Neuronal stem cell (in vitro differentiated cells): ENCODE data around the gene IFT122.

Experiments used
- DNase-seq: peaks from one replicate; pipeline ENCODE4 v3.0.0-alpha.2; 2013; ENCODE audit warnings: low spot score
- H2AFZ ChIP-seq: one replicate; pipeline ENCODE4 v1.6.1; 2013; ENCODE audit warnings: mild to moderate bottlenecking, low read length, inconsistent platforms
- H2AK5ac ChIP-seq: 2 replicates; pipeline ENCODE4 v1.6.1; 2013; ENCODE audit warnings: low read depth, mild to moderate bottlenecking, inconsistent platforms, low read length, moderate library complexity, mixed read lengths
- H2BK120ac ChIP-seq: 2 replicates; pipeline ENCODE4 v1.6.1; 2013; ENCODE audit warnings: low read depth, mild to moderate bottlenecking, inconsistent platforms, low read length, moderate library complexity, mixed read lengths
- H2BK12ac ChIP-seq: one replicate; pipeline ENCODE4 v1.6.1; 2013; ENCODE audit warnings: low read length, inconsistent platforms
- H2BK15ac ChIP-seq: 2 replicates; pipeline ENCODE4 v1.6.1; 2013; ENCODE audit warnings: mild to moderate bottlenecking, low read length, inconsistent platforms, mixed read lengths
- H2BK5ac ChIP-seq: one replicate; pipeline ENCODE4 v1.6.1; 2013; ENCODE audit warnings: inconsistent platforms, mild to moderate bottlenecking, low read length, moderate library complexity
- H3K14ac ChIP-seq: one replicate; pipeline ENCODE4 v1.6.1; 2013; ENCODE audit warnings: low read length, inconsistent platforms
- H3K18ac ChIP-seq: 2 replicates; pipeline ENCODE4 v1.6.1; 2013; ENCODE audit warnings: low read length, inconsistent platforms
- H3K23ac ChIP-seq: 2 replicates; pipeline ENCODE4 v1.6.1; 2013; ENCODE audit warnings: low read depth, mild to moderate bottlenecking, mixed read lengths, low read length, inconsistent platforms; ENCODE audit not compliant: poor library complexity
- H3K27ac ChIP-seq: replicated peaks from 3 replicates; pipeline ENCODE4 v1.5.1; 2013; ENCODE audit warnings: low read length, inconsistent platforms
- H3K27me3 ChIP-seq, 3 experiments: 2 replicates each; pipeline ENCODE4 v1.6.1; 2013; ENCODE audit warnings: low read length in 3 of 3, mild to moderate bottlenecking in 2 of 3, inconsistent platforms in 1 of 3, low read depth in 1 of 3, mixed read lengths in 1 of 3, moderate library complexity in 1 of 3; ENCODE audit not compliant: control insufficient read depth in 3 of 3, insufficient read depth in 3 of 3
- H3K36me3 ChIP-seq, 2 donors: replicated peaks in 1 of 2; 2 replicates each; pipeline ENCODE4 v1.6.1; 2013; ENCODE audit warnings: low read length in 2 of 2; ENCODE audit not compliant: control insufficient read depth in 2 of 2, insufficient read depth in 2 of 2
- H3K4ac ChIP-seq: 2 replicates; pipeline ENCODE4 v1.6.1; 2013; ENCODE audit warnings: inconsistent platforms, mild to moderate bottlenecking, low read length, moderate library complexity
- H3K4me1 ChIP-seq, 2 donors: 1 replicate in 1 of 2; 2 replicates in 1 of 2; pipeline ENCODE4 v1.6.1; 2013; ENCODE audit warnings: low read length in 2 of 2, low read depth in 1 of 2; ENCODE audit not compliant: control insufficient read depth in 2 of 2, insufficient read depth in 1 of 2
- H3K4me2 ChIP-seq: one replicate; pipeline ENCODE4 v1.6.1; 2013; ENCODE audit warnings: mild to moderate bottlenecking, low read length, inconsistent platforms; ENCODE audit not compliant: insufficient read depth, poor library complexity, severe bottlenecking
- H3K4me3 ChIP-seq, 2 donors: 2 replicates each; pipeline ENCODE4 v1.5.1; 2013; ENCODE audit warnings: low read length in 2 of 2, mild to moderate bottlenecking in 2 of 2, inconsistent platforms in 1 of 2, moderate library complexity in 1 of 2
- H3K79me1 ChIP-seq: one replicate; pipeline ENCODE4 v1.6.1; 2013; ENCODE audit warnings: low read depth, mild to moderate bottlenecking, inconsistent platforms, low read length, moderate library complexity
- H3K9ac ChIP-seq: one replicate; pipeline ENCODE4 v1.6.1; 2013; ENCODE audit warnings: mild to moderate bottlenecking, low read depth, low read length, inconsistent platforms; ENCODE audit not compliant: poor library complexity
- H3K9me3 ChIP-seq, 2 donors: replicated peaks in 1 of 2; 2 replicates each; pipeline versions ENCODE3 to v1.6.1; 2013; ENCODE audit warnings: low read length in 2 of 2, mild to moderate bottlenecking in 2 of 2, inconsistent platforms in 1 of 2, low read depth in 1 of 2, mixed read lengths in 1 of 2, moderate library complexity in 1 of 2; ENCODE audit not compliant: control insufficient read depth in 2 of 2, insufficient read depth in 1 of 2
- H4K8ac ChIP-seq: one replicate; pipeline ENCODE4 v1.6.1; 2013; ENCODE audit warnings: low read depth, mild to moderate bottlenecking, inconsistent platforms, low read length, moderate library complexity
- H4K91ac ChIP-seq: one replicate; pipeline ENCODE4 v1.6.1; 2013; ENCODE audit warnings: low read length, low read depth, mild to moderate bottlenecking, inconsistent platforms; ENCODE audit not compliant: poor library complexity
- WGBS, 2 donors: extraction: QIAGEN DNeasy Blood & Tissue Kit; methylation state at CpG; one replicate each; pipeline ENCODE4 v1.1.7; 2013; ENCODE audit warnings: missing lambda C conversion rate in 2 of 2, mixed read lengths in 1 of 2; ENCODE audit not compliant: insufficient read length in 2 of 2, insufficient replicate concordance in 1 of 2; ENCODE audit errors: extremely low coverage in 2 of 2; 5-methylcytosine and 5-hydroxymethylcytosine counted together

The IFT122 gene

DNA sequence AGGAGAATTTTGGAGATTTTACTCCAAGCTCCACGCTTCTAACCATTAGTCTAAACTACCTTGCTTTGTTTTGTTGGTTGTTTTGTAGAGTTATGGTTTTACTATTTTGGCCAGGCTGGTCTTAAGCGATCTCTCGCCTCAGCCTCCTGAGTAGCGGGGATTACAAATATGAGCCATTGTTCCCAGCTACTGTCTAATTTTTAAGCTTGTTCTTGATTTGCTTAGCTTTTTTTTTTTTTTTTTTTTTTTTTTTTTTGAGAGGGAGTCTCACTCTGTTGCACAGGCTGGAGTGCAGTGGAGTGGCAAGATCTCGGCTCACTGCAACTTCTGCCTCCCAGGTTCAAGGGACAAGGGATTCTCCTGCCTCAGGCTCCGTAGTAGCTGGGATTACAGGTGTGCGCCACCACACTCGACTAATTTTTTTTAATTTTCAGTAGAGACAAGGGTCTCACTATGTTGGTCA lies 40.1 kb upstream of the IFT122 start:
- Histone ChIP-seq H4K8ac (no peak overlapping the region), H2BK12ac (no peak overlapping the region), H3K4me3 (peak overlapping the region in 1 of 2 donors; percentile 97), H3K9ac (no peak overlapping the region), H3K27ac (no peak overlapping the region), H2AFZ (peak overlapping the region; percentile 91), H3K4ac (no peak overlapping the region), H3K18ac (no peak overlapping the region), H2AK5ac (no peak overlapping the region), H3K36me3 (peaks cover 4 to 22% of the 10 kb centered on the region in 2 donors), H2BK5ac (no peak overlapping the region), H3K4me2 (no peak overlapping the region), H3K4me1 (peaks cover 3 to 5% of the 10 kb centered on the region in 2 donors), H2BK120ac (no peak overlapping the region), H3K79me1 (peaks cover 8% of the 10 kb centered on the region), H3K9me3 (no peaks in the 10 kb centered on the region), H3K14ac (no peak overlapping the region), H2BK15ac (no peak overlapping the region), H3K23ac (no peak overlapping the region), H4K91ac (no peak overlapping the region), H3K27me3 (peaks cover 0 to 5% (median 0%) of the 10 kb centered on the region in 3 experiments)
- no CpG with 5 or more reads among the region's 8 CpGs for WGBS, 2 donors
- DNase-seq, result no peak

DNA sequence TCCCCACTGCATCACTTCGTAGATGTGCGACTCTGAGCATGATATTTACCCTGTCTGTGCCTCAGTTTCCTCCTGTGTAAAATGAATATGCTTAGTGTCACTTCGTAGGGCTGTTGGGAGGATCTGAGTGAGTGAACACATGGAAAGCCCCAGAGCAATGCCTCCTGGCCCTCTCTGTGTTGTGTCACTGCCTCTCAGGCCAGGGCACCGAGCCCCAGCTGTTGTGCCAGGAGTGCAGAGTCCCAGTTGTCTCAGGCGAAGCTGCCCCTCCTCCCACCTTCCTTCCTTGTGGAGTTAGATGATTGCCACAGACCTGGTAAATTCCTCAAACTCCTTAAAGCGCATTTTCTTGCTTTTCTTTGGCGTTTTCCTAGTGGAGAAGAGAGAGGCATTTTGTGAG lies 37.8 kb upstream of the IFT122 start:
- no CpG with 5 or more reads among the region's 7 CpGs for WGBS, 2 donors
- H2BK15ac ChIP-seq, result no peak overlapping the region
- DNase-seq, result no peak
- no peak overlapping the region for H3K27ac ChIP-seq
- H2AK5ac ChIP-seq, result no peak overlapping the region
- H3K18ac ChIP-seq, result no peak overlapping the region
- no peak overlapping the region for H3K14ac ChIP-seq
- H3K79me1 ChIP-seq, result peaks cover 4% of the 10 kb centered on the region
- H4K91ac ChIP-seq, result no peak overlapping the region
- no peak overlapping the region for H3K23ac ChIP-seq
- H3K4me1 ChIP-seq, result peaks cover 3 to 5% of the 10 kb centered on the region in 2 donors
- H3K4ac ChIP-seq, result no peak overlapping the region
- peaks cover 0 to 5% of the 10 kb centered on the region in 2 donors for H3K36me3 ChIP-seq
- no peak overlapping the region for H2AFZ ChIP-seq
- no peak overlapping the region for H2BK12ac ChIP-seq
- H3K4me3 ChIP-seq, result no peak overlapping the region
- H3K9me3 ChIP-seq, result no peaks in the 10 kb centered on the region
- H3K4me2 ChIP-seq, result no peak overlapping the region
- H2BK120ac ChIP-seq, result no peak overlapping the region
- no peak overlapping the region for H2BK5ac ChIP-seq
- peaks cover 0 to 6% (median 0%) of the 10 kb centered on the region in 3 experiments for H3K27me3 ChIP-seq
- no peak overlapping the region for H4K8ac ChIP-seq
- H3K9ac ChIP-seq, result no peak overlapping the region

DNA sequence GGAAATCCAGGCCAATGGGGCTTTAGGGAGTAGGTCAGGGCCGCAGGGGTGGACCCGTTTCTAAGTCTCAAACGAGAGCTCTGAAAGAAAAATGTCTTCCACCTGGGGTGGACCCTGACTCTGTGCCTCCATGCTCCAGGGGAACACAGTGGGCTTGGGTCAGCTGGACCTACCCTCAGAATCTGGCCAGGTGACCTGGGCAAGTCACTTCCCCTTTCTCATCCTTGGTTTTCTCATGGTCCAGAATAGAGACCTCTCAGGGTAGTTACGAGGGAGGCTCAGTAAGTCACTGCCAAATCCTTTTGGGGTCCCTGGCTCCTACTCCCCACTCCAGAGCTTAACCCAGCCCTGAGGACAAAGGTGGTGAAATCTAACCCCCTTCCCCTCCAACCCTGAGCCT lies 37.4 kb upstream of the IFT122 start:
- DNase-seq, result no peak
- no peak overlapping the region for H3K14ac ChIP-seq
- H3K36me3 ChIP-seq, result peaks cover 0 to under 1% of the 10 kb centered on the region in 2 donors
- H3K4me3 ChIP-seq, result no peak overlapping the region
- no peak overlapping the region for H3K18ac ChIP-seq
- H3K79me1 ChIP-seq, result peaks cover 3% of the 10 kb centered on the region
- no peak overlapping the region for H3K4me2 ChIP-seq
- no peak overlapping the region for H3K23ac ChIP-seq
- no peak overlapping the region for H2AK5ac ChIP-seq
- H3K27me3 ChIP-seq, result peaks cover 0 to 6% (median 0%) of the 10 kb centered on the region in 3 experiments
- H2BK15ac ChIP-seq, result no peak overlapping the region
- no peak overlapping the region for H3K4ac ChIP-seq
- peaks cover 3 to 5% of the 10 kb centered on the region in 2 donors for H3K4me1 ChIP-seq
- no peak overlapping the region for H3K27ac ChIP-seq
- no peak overlapping the region for H2BK12ac ChIP-seq
- no CpG with 5 or more reads among the region's 4 CpGs for WGBS, 2 donors
- no peak overlapping the region for H4K91ac ChIP-seq
- H2BK5ac ChIP-seq, result no peak overlapping the region
- no peak overlapping the region for H3K9ac ChIP-seq
- H2BK120ac ChIP-seq, result no peak overlapping the region
- H4K8ac ChIP-seq, result no peak overlapping the region
- H2AFZ ChIP-seq, result no peak overlapping the region
- no peaks in the 10 kb centered on the region for H3K9me3 ChIP-seq

DNA sequence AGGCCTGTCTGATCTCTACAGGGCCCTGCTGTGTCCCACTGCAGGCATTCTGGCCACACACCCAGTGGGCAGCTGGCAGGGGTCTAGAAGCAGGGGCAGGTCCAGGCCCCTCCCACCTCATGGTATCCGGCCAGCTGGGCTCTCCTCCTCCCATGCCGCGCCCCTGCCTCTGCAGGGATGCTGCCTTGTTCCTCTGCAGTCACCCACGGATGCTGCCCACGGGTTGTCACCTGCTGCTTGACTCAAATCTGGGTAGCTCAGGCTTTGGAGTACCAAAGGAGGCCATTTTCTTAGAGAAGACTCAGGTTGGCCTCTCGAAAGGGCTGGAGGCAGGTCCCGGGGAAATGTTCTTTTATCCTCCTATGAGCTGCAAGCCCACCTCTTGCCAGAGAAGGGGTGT lies 36.6 kb upstream of the IFT122 start:
- H3K23ac ChIP-seq, result no peak overlapping the region
- H3K79me1 ChIP-seq, result no peaks in the 10 kb centered on the region
- no CpG with 5 or more reads among the region's 7 CpGs for WGBS, 2 donors

More for the DNA sequence above, 36.6 kb upstream of the IFT122 start:
- Histone ChIP-seq H3K27me3 (peaks cover 0 to 6% (median 0%) of the 10 kb centered on the region in 3 experiments), H2AK5ac (no peak overlapping the region), H2BK15ac (no peak overlapping the region), H2BK12ac (no peak overlapping the region), H3K14ac (no peak overlapping the region), H2BK5ac (peak overlapping the region; percentile 83), H3K9ac (peak overlapping the region; percentile 26), H3K18ac (no peak overlapping the region), H3K4me3 (no peak overlapping the region), H4K91ac (no peak overlapping the region), H3K4ac (no peak overlapping the region), H4K8ac (no peak overlapping the region), H3K4me2 (no peak overlapping the region), H3K9me3 (no peaks in the 10 kb centered on the region), H3K36me3 (no peaks in the 10 kb centered on the region), H3K4me1 (peaks cover 0 to 1% of the 10 kb centered on the region in 2 donors), H2AFZ (peak overlapping the region; percentile 30), H2BK120ac (no peak overlapping the region), H3K27ac (no peak overlapping the region)
- no peak for DNase-seq
